Bone marrow (tissue), 2 donors: ENCODE measurements around the gene MARK3.
"Not testable (repeated sequence)": the region's sequence is repeated elsewhere in the genome, so short reads cannot be mapped to it uniquely, and the experiment has no call there.

ENCODE experiments used
- DNase-seq, 2 donors: peaks; one replicate each; lab custom pipeline; 2025; lab: John Stamatoyannopoulos, UW

Gene MARK3

GRCh38 chr14:103514596-103515421 is 129.6 kb downstream of the MARK3 start:
- DNase-seq = no peak

- no peak for DNase-seq
These were observed 131.4 kb downstream of the MARK3 start for GRCh38 chr14:103516426-103517173.

GRCh38 chr14:103517174-103517566 is 132.0 kb downstream of the MARK3 start:
- no peak for DNase-seq

- DNase-seq = no peak
These were observed 132.7 kb downstream of the MARK3 start for GRCh38 chr14:103517721-103518421.

- peak in 1 of 2 donors; percentile 17 for DNase-seq
These were observed 133.3 kb downstream of the MARK3 start for GRCh38 chr14:103518422-103519042.

GRCh38 chr14:103519043-103519836 is 134.0 kb downstream of the MARK3 start:
- no peak for DNase-seq

GRCh38 chr14:103519837-103520212 is 134.6 kb downstream of the MARK3 start:
- DNase-seq = no peak

- DNase-seq = no peak
These were observed 135.0 kb downstream of the MARK3 start for GRCh38 chr14:103520269-103520656.

- DNase-seq = peak; percentile 46 to 58
These were observed 135.6 kb downstream of the MARK3 start for GRCh38 chr14:103520657-103521437.

GRCh38 chr14:103521438-103521950 is 136.3 kb downstream of the MARK3 start:
- DNase-seq = no peak

GRCh38 chr14:103521951-103522563 is 136.8 kb downstream of the MARK3 start:
- no peak for DNase-seq

- DNase-seq = no peak
These were observed 137.7 kb downstream of the MARK3 start, which contains the start of gene CKB for GRCh38 chr14:103522649-103523574. Gene CKB (minus strand): TSS chr14:103522830. CDS start chr14:103522493, 337 bp downstream.

GRCh38 chr14:103523575-103523954 is 138.3 kb downstream of the MARK3 start:
- no peak for DNase-seq

- no peak for DNase-seq
These were observed 139.1 kb downstream of the MARK3 start for GRCh38 chr14:103524002-103524935.

GRCh38 chr14:103525430-103526246 is 140.4 kb downstream of the MARK3 start:
- DNase-seq = not testable (repeated sequence)

GRCh38 chr14:103526247-103526913 is 141.2 kb downstream of the MARK3 start:
- DNase-seq = no peak
